Measurements from ENCODE around the gene ARID1B. TPM values are rescaled to one million over a fixed set of nuclear protein-coding genes. Genes with fewer than 3 reads are reported as not detected.

The ARID1B gene
- total and polyA plus RNA-seq, 2 of the 13 experiments (the other 11 are each of a cell fraction or from before 2014, with no cell fraction given): 20.1 to 32.6 TPM

GRCh38 chr6:156777577-156778453, 637 bp downstream of the ARID1B start (continued):
- no peak for TF ChIP-seq PAXIP1 (CRISPR knock-in tag; conservative IDR thresholded peaks at IDR 0.05)
- peak; percentile 84 for TF ChIP-seq RBFOX2 (IDR thresholded peaks at IDR 0.05; ENCODE audit: low read depth, low read length)
- no peak; the same call in none of the 2 replicates for TF ChIP-seq ZNF777 (CRISPR knock-in tag; IDR thresholded peaks at IDR 0.05)
- no peak for TF ChIP-seq ZNF569 (CRISPR knock-in tag; IDR thresholded peaks at IDR 0.05; ENCODE audit: borderline replicate concordance)
- no peak for TF ChIP-seq FOXO1 (CRISPR knock-in tag; IDR thresholded peaks at IDR 0.05)
- no peak for TF ChIP-seq ZNF274 (CRISPR knock-in tag; IDR thresholded peaks at IDR 0.05)
- no peak for TF ChIP-seq ZNF296 (CRISPR knock-in tag; conservative IDR thresholded peaks at IDR 0.05)
- no peak for TF ChIP-seq ATF6 (CRISPR knock-in tag; conservative IDR thresholded peaks at IDR 0.05)
- no peak for TF ChIP-seq ZNF33B (CRISPR knock-in tag; IDR thresholded peaks at IDR 0.05)
- no peak for TF ChIP-seq NPAS2 (CRISPR knock-in tag; IDR thresholded peaks at IDR 0.05; ENCODE audit: borderline replicate concordance)
- TF ChIP-seq NR0B2 (CRISPR knock-in tag; IDR thresholded peaks at IDR 0.05): no peak
- no peak for TF ChIP-seq MED13 (CRISPR knock-in tag; IDR thresholded peaks at IDR 0.05)
- TF ChIP-seq ZNF460 (CRISPR knock-in tag; IDR thresholded peaks at IDR 0.05; ENCODE audit: borderline replicate concordance): no peak
- no peak for TF ChIP-seq ZNF136 (CRISPR knock-in tag; IDR thresholded peaks at IDR 0.05; ENCODE audit: low read depth)
- TF ChIP-seq RCOR2 (CRISPR knock-in tag; IDR thresholded peaks at IDR 0.05): no peak
- TF ChIP-seq IRF9 (CRISPR knock-in tag; IDR thresholded peaks at IDR 0.05; ENCODE audit: borderline replicate concordance): peak; percentile 55; the same call in 1 of the 2 replicates
- TF ChIP-seq ZNF703 (CRISPR knock-in tag; IDR thresholded peaks at IDR 0.05; ENCODE audit: borderline replicate concordance): no peak
- peak; percentile 46; the same call in 1 of the 2 replicates for TF ChIP-seq MTA1 (CRISPR knock-in tag; IDR thresholded peaks at IDR 0.05; ENCODE audit: borderline replicate concordance)
- no peak for TF ChIP-seq MAFF (IDR thresholded peaks at IDR 0.05; ENCODE audit: low read depth, low read length)
- peak; percentile 43; the same call in 1 of the 2 replicates for TF ChIP-seq BORCS8-MEF2B (CRISPR knock-in tag; IDR thresholded peaks at IDR 0.05)
- no peak for TF ChIP-seq THAP7 (CRISPR knock-in tag; IDR thresholded peaks at IDR 0.05)
- TF ChIP-seq POLR2AphosphoS5 (IDR thresholded peaks at IDR 0.05; ENCODE audit: low read depth, low read length): 0 out of 2 replicates have a peak, but pooled peaks have one; percentile 4
